Left lung (tissue), 10 donors: Measurements from ENCODE around the gene KIRREL1. TPM values are rescaled to one million over a fixed set of nuclear protein-coding genes. Genes with fewer than 3 reads are reported as not detected.
A peak's percentile ranks its signal among the peaks of the same experiment; 100 is the strongest.

Experiments used
- ATAC-seq: fragments of 200-7000 bp; cut with Tn5 transposase; one replicate; pipeline ENCODE4 v1.9.1; 2020; ENCODE audit warnings: moderate library complexity
- DNase-seq, 4 donors: peaks; one replicate each; pipeline ENCODE4 v3.0.0-alpha.2; 2013 to 2020
- H3K27ac ChIP-seq, 2 donors: fragments of 200-600 bp; sonication (generic) in 1 of 2; one replicate each; pipeline versions ENCODE4 v1.5.0 to v1.8.0; 2020 to 2021
- H3K27me3 ChIP-seq, 2 donors: fragments of 200-600 bp; sonication (generic) in 1 of 2; one replicate each; pipeline versions ENCODE4 v1.5.0 to v1.8.0; 2020 to 2021
- H3K36me3 ChIP-seq, 2 donors: fragments of 200-600 bp; sonication (generic) in 1 of 2; one replicate each; pipeline versions ENCODE4 v1.5.0 to v1.8.0; 2020 to 2021
- H3K4me1 ChIP-seq, 2 donors: fragments of 200-600 bp; one replicate each; pipeline ENCODE4 v1.8.0; 2021
- H3K4me3 ChIP-seq, 2 donors: fragments of 200-600 bp; sonication (generic) in 1 of 2; one replicate each; pipeline versions ENCODE4 v1.5.0 to v1.8.0; 2020 to 2021; ENCODE audit warnings: mild to moderate bottlenecking in 1 of 2
- H3K9me3 ChIP-seq, 2 donors: fragments of 200-600 bp; sonication (generic) in 1 of 2; one replicate each; pipeline versions ENCODE4 v1.5.0 to v1.8.0; 2020 to 2021
- CTCF ChIP-seq, 2 donors: fragments of 200-600 bp; sonication (generic) in 1 of 2; IDR thresholded peaks; one replicate each; pipeline versions ENCODE4 v1.5.0 to v1.8.0; 2021; ENCODE audit warnings: antibody characterized with exemption in 2 of 2
- intact Hi-C, 2 donors: fragments of 100-400 bp; cut with DNase I; formaldehyde crosslinking; loops; one replicate each; pipeline versions ENCODE4 v1.11.2 to v1.14.2; 2022
- polyA plus RNA-seq, 6 donors: library from polyadenylated mRNA; unstranded; fragments of 120-200 nt; gene quantifications; one replicate each; pipeline ENCODE4 v1.2.1, GENCODE V29; 2013; ENCODE audit not compliant: insufficient read length in 6 of 6
- total RNA-seq, 2 donors: library from RNA; stranded (reverse); fragmentation: NEBNext Ultra II Directional; extraction: Animal tissue kit (Norgen Biotek cat#: 25700); gene quantifications; one replicate each; pipeline ENCODE4 v1.2.1, GENCODE V29; 2021
- donor health status: DM: no; HTN: yes; CAD: no.
- donor health status: DM: no; HTN: no; CAD: no.

KIRREL1 gene
- total and polyA plus RNA-seq, 8 donors = 44.6 to 67.6 (median 55.7) TPM

- peaks cover 11 to 14% of the 10 kb centered on the region in 2 donors for H3K4me1 ChIP-seq
- DNase-seq = peak in 1 of 4 donors; percentile 68
- H3K27ac ChIP-seq = no peak overlapping the region
- no peaks in the 10 kb centered on the region for H3K27me3 ChIP-seq
- peak; percentile 44 to 61 for TF ChIP-seq CTCF (IDR thresholded peaks at IDR 0.05)
- no peak overlapping the region for H3K4me3 ChIP-seq
- peak; percentile 70 for ATAC-seq
- intact Hi-C loops = no loop called here
- no peaks in the 10 kb centered on the region for H3K9me3 ChIP-seq
- H3K36me3 ChIP-seq = no peaks in the 10 kb centered on the region
These were observed 42.6 kb downstream of the KIRREL1 start for GRCh38 chr1:158035976-158036583.

- intact Hi-C loops = no loop called here
These were observed 43.8 kb downstream of the KIRREL1 start for GRCh38 chr1:158037008-158037865.

GRCh38 chr1:158037866-158038359 lies 44.5 kb downstream of the KIRREL1 start:
- DNase-seq (no peak), ATAC-seq (peak; percentile 34)
- peaks cover 11 to 14% of the 10 kb centered on the region in 2 donors for H3K4me1 ChIP-seq
- H3K27me3 ChIP-seq = no peaks in the 10 kb centered on the region
- TF ChIP-seq CTCF (IDR thresholded peaks at IDR 0.05) = no peak
- no peaks in the 10 kb centered on the region for H3K36me3 ChIP-seq
- no peak overlapping the region for H3K27ac ChIP-seq
- H3K9me3 ChIP-seq = no peaks in the 10 kb centered on the region
- no peak overlapping the region for H3K4me3 ChIP-seq
- intact Hi-C loops = no loop called here

More at GRCh38 chr1:158037008-158037865, 43.8 kb downstream of the KIRREL1 start:
- no peaks in the 10 kb centered on the region for H3K36me3 ChIP-seq
- no peaks in the 10 kb centered on the region for H3K9me3 ChIP-seq
- no peak overlapping the region for H3K4me3 ChIP-seq
- peaks cover 11 to 14% of the 10 kb centered on the region in 2 donors for H3K4me1 ChIP-seq
- H3K27me3 ChIP-seq = no peaks in the 10 kb centered on the region
- ATAC-seq (peak; percentile 18), DNase-seq (peak in 1 of 4 donors; percentile 45)
- no peak for TF ChIP-seq CTCF (IDR thresholded peaks at IDR 0.05)
- H3K27ac ChIP-seq = no peak overlapping the region

- Histone ChIP-seq H3K36me3 (no peaks in the 10 kb centered on the region), H3K27me3 (no peaks in the 10 kb centered on the region), H3K9me3 (no peaks in the 10 kb centered on the region), H3K4me1 (peaks cover 11 to 14% of the 10 kb centered on the region in 2 donors), H3K4me3 (no peak overlapping the region), H3K27ac (no peak overlapping the region)
- TF ChIP-seq CTCF (IDR thresholded peaks at IDR 0.05) = no peak
- DNase-seq (no peak), ATAC-seq (no peak)
- intact Hi-C loops = no loop called here
These were observed 45.3 kb downstream of the KIRREL1 start for GRCh38 chr1:158038793-158039192.

GRCh38 chr1:158039380-158039779 lies 45.9 kb downstream of the KIRREL1 start:
- intact Hi-C loops = no loop called here
- Histone ChIP-seq H3K27ac (no peak overlapping the region), H3K9me3 (no peaks in the 10 kb centered on the region), H3K36me3 (no peaks in the 10 kb centered on the region), H3K4me1 (peaks cover 11 to 14% of the 10 kb centered on the region in 2 donors), H3K27me3 (no peaks in the 10 kb centered on the region), H3K4me3 (no peak overlapping the region)
- ATAC-seq (no peak), DNase-seq (no peak)
- no peak for TF ChIP-seq CTCF (IDR thresholded peaks at IDR 0.05)
